Fibroblast of mammary gland (primary cell): ENCODE results near the gene PPM1L.

ENCODE experiments used
- DNase-seq: peaks from one replicate; pipeline ENCODE4 v3.0.0-alpha.2; 2010; ENCODE audit warnings: low read depth
- H3K4me3 ChIP-seq: 2 replicates; pipeline ENCODE4 v1.5.1; 2011; ENCODE audit warnings: low read depth, mild to moderate bottlenecking, low read length, moderate library complexity; ENCODE audit not compliant: control insufficient read depth
- TF ChIP-seq, protein P1 (sequence below): conservative IDR thresholded peaks from 2 replicates; pipeline ENCODE4 v1.5.1; 2011; ENCODE audit warnings: low read depth, low read length, inconsistent platforms; ENCODE audit not compliant: control insufficient read depth, insufficient read depth

Gene PPM1L

DNA sequence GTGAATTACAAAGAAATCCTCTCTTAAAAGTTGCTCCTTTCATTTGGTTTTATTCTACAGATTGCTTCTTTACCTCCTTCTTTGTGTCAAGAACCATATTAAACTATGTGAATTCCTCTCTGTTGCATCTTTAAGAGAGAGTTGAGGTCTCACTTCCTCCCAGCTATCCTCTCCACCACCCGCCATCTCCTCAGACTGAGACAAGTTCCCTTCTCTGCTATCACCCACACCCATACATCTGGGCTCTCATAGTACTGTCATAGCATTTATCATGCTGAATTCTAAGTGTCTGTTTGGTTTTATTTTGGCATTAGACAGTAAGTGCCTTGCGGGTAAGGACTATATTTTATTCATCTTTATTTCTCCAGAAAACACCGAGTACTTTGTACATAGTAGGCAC lies 294.9 kb downstream of the PPM1L start:
- TF ChIP-seq, protein P1, sequence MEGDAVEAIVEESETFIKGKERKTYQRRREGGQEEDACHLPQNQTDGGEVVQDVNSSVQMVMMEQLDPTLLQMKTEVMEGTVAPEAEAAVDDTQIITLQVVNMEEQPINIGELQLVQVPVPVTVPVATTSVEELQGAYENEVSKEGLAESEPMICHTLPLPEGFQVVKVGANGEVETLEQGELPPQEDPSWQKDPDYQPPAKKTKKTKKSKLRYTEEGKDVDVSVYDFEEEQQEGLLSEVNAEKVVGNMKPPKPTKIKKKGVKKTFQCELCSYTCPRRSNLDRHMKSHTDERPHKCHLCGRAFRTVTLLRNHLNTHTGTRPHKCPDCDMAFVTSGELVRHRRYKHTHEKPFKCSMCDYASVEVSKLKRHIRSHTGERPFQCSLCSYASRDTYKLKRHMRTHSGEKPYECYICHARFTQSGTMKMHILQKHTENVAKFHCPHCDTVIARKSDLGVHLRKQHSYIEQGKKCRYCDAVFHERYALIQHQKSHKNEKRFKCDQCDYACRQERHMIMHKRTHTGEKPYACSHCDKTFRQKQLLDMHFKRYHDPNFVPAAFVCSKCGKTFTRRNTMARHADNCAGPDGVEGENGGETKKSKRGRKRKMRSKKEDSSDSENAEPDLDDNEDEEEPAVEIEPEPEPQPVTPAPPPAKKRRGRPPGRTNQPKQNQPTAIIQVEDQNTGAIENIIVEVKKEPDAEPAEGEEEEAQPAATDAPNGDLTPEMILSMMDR: no peak
- DNase-seq: no peak
- H3K4me3 ChIP-seq: no peak overlapping the region

DNA sequence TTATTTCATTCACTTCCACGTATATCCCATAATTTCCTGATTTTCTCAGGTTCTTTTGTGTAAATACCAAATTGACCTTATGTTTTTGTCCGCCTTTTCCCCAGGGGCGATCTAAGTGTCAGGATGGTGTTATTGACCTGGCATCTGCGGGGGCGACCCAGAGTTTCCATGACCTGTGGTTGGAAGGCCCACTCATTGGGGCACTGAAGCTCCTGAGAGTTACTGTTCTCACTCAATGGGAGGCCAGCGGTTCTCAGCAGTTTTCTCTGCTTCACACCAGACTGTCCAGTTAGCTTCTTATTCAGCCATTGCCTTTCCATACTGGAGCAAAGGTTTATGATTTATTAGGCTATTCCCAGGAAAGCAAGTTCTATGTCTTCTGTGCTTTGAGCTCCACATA lies 295.8 kb downstream of the PPM1L start:
- H3K4me3 ChIP-seq: no peak overlapping the region
- TF ChIP-seq, protein P1: no peak
- DNase-seq: peak; percentile 12

DNA sequence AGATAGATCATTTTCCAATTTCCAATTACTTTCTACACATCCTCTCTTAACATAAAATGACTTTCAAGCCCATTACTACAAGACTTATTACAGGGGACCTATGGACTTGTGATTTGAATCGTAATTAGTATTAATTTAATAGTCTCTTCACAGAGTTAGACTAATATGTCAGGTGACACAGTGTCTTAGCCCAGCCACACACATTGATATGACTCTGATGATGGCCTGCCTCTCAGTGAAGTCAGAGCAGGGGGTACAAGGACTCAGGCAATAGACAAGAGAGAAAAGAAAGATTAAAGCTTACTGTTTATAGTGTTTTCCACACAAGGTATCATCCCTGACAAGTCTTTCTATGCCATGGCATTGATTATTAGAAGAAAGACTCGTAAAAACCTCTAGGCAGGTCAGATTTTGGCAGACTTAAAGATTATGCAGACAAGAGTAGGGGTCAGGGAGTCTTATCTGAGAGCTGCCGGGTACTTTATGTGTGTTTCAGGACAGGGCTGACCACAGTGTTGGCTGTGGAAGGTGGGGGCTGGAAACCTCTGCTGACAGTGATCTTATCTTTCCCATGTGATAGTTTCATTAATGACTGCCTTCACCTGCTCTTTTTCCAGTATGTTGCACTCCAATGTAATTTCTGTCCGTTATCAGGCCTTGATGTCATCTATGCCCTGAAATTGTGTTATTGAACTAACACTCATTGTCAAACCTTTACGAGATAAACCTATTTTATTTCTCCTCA lies 299.0 kb downstream of the PPM1L start:
- no peak for DNase-seq
- TF ChIP-seq, protein P1: no peak
- H3K4me3 ChIP-seq: no peak overlapping the region

DNA sequence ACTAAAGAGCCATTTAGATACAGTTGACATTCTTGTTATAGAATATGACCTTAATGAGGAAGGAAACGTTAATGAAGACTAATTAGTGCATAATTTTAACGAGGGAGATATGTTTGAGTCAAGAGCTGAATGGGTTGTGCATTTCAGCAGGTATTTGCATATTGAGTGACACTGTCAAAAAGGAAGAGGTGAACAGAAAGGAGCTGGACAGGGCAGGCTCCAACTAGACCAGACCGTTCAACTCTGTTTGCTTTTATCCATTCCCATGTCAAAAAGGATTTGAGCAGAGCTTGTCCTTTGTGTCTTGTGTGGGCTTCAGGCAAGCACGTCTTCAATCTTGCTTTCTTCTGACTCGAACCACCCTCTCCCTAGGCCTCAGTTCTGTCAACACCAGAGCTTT lies 308.4 kb downstream of the PPM1L start:
- DNase-seq: no peak
- TF ChIP-seq, protein P1: no peak
- H3K4me3 ChIP-seq: no peak overlapping the region

DNA sequence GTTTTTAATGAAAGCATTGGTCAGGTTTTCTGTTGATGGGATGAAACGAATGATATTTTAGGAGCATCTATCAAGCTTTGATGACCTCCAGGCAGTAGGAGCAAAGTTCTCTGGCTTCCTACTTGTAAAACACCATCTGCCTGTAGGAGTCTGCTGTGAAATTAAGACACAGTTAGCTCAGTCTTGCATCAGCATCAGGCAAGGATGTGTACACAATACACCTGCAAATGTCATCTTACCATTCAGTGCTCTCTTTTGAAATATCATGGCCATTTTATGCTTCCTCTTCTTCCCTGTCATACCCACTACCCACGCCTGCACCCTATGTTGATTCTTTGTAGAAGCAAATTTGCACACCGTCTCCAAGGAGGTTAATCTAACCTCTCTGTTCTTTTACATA lies 310.9 kb downstream of the PPM1L start:
- DNase-seq: no peak
- no peak overlapping the region for H3K4me3 ChIP-seq
- TF ChIP-seq, protein P1: no peak

DNA sequence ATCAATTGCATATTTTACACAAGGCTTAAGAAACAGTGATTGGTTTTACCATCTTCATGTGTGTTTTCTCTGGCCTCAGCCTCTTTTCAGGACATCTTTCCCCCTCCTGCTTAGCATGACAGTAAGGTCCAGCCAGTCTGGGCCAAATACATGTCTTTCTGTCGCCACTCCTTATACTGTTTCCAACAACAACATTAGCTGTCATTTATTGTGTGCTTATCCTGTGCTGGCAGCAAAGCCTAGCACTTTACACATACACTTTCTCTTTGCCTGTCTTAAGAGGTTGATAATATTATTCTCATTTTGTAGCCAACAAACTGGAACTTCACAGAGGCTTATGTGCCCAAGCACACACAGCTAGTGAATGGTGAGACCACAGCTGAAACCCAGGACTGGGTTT lies 311.3 kb downstream of the PPM1L start:
- H3K4me3 ChIP-seq: no peak overlapping the region
- TF ChIP-seq, protein P1: no peak
- no peak for DNase-seq
